K562 (cell line): ENCODE measurements around the gene NFYC.

Experiments used
- ATF1 ChIP-seq, 2 experiments: fragments of 450-650 bp in 1 of 2; IDR thresholded peaks; 2 replicates each; pipeline ENCODE4 v1.6.1; 2016; ENCODE audit warnings: missing compliant biosample characterization in 1 of 2, missing genetic modification characterization in 1 of 2
- CEBPB ChIP-seq: fragments of 450-650 bp; IDR thresholded peaks from 2 replicates; pipeline ENCODE4 v1.6.1; 2016; ENCODE audit warnings: missing genetic modification characterization, missing compliant biosample characterization
- ELF1 ChIP-seq: fragments of 200-800 bp; sonication (Bioruptor generic); IDR thresholded peaks from 2 replicates; pipeline ENCODE4 v1.6.1; 2016; ENCODE audit warnings: missing genetic modification characterization, missing compliant biosample characterization
- ESRRA ChIP-seq: fragments of 450-650 bp; IDR thresholded peaks from 2 replicates; pipeline ENCODE4 v1.6.1; 2014; ENCODE audit warnings: low read depth, mild to moderate bottlenecking, moderate library complexity, borderline replicate concordance
- FOXJ3 ChIP-seq: sonication (generic); formaldehyde crosslinking; IDR thresholded peaks from 2 replicates; pipeline ENCODE4 v1.4.0; 2020; ENCODE audit warnings: mild to moderate bottlenecking, missing genetic modification reagents
- JUN ChIP-seq, 2 experiments: sonication (generic) in 1 of 2; formaldehyde crosslinking in 1 of 2; IDR thresholded peaks; 2 replicates each; pipeline versions ENCODE4 v1.6.1 to v1.8.0; 2012 to 2022; ENCODE audit warnings: borderline replicate concordance in 2 of 2, mild to moderate bottlenecking in 2 of 2, improper control_type of control experiment in 1 of 2, low read depth in 1 of 2, low read length in 1 of 2, missing genetic modification reagents in 1 of 2
- NRF1 ChIP-seq, 2 experiments: fragments of 450-650 bp; IDR thresholded peaks in 1 of 2; conservative IDR thresholded peaks in 1 of 2; 2 replicates each; pipeline ENCODE4 v1.6.1; 2014; ENCODE audit warnings: mild to moderate bottlenecking in 2 of 2
- ZC3H4 ChIP-seq: sonication (generic); formaldehyde crosslinking; IDR thresholded peaks from 2 replicates; pipeline ENCODE4 v1.9.0; 2021; ENCODE audit warnings: missing genetic modification reagents, borderline replicate concordance
- ZNF121 ChIP-seq: sonication (generic); formaldehyde crosslinking; conservative IDR thresholded peaks from 2 replicates; pipeline ENCODE4 v1.8.0; 2022; ENCODE audit warnings: missing genetic modification reagents
- ZNF384 ChIP-seq: IDR thresholded peaks from 2 replicates; pipeline ENCODE4 v1.6.1; 2012; ENCODE audit warnings: low read depth, low read length, improper control_type of control experiment
- TF ChIP-seq, protein P1 (sequence below), 2 experiments: fragments of 200-800 bp in 1 of 2; sonication (Bioruptor generic) in 1 of 2; sonication (generic) in 1 of 2; formaldehyde crosslinking in 1 of 2; IDR thresholded peaks in 1 of 2; conservative IDR thresholded peaks in 1 of 2; 2 replicates each; pipeline versions ENCODE4 v1.5.0 to v1.6.1; 2016 to 2020; ENCODE audit warnings: missing compliant biosample characterization in 1 of 2, missing genetic modification characterization in 1 of 2, missing genetic modification reagents in 1 of 2
- TF ChIP-seq, protein P2 (sequence below), 3 experiments: IDR thresholded peaks in 2 of 3; conservative IDR thresholded peaks in 1 of 3; 2 replicates each; pipeline ENCODE4 v1.5.1; 2011 to 2012; ENCODE audit warnings: low read length in 3 of 3, mild to moderate bottlenecking in 3 of 3, control low read depth in 2 of 3, improper control_type of control experiment in 1 of 3, inconsistent platforms in 1 of 3, low read depth in 1 of 3, mixed read lengths in 1 of 3, moderate library complexity in 1 of 3; ENCODE audit not compliant: insufficient read depth in 2 of 3
- TF ChIP-seq, protein P3 (sequence below): fragments of 250-450 bp; sonication (Bioruptor Pico); IDR thresholded peaks from 2 replicates; pipeline ENCODE4 v1.8.0; 2021; ENCODE audit warnings: mild to moderate bottlenecking, moderate library complexity

DNA sequence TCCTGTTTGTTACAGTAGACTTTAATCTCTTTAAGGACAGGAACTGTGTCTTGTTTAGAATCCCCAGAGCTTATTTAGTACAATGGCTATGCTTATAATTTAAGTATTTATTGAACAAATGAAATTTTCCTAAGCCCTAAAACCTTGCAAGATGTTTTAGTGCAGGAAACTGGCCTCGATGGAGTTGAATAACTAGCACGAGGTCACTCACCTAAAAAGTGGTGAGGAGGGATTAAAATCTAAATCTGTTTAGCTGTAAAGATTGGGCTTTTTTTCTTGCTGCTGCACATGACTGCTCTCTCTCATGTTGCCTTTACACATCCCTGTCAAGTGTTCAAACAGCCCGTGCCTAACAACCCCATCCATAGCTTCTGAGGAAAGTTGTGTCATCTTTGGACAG is 10.2 kb downstream of the NFYC start:
- no peak for TF ChIP-seq ZNF384
- TF ChIP-seq ATF1 (CRISPR knock-in tag; IDR thresholded peaks at IDR 0.05), result no peak
- TF ChIP-seq ATF1 (tag; IDR thresholded peaks at IDR 0.05), result no peak
- no peak for TF ChIP-seq ZNF121
- TF ChIP-seq, protein P1, sequence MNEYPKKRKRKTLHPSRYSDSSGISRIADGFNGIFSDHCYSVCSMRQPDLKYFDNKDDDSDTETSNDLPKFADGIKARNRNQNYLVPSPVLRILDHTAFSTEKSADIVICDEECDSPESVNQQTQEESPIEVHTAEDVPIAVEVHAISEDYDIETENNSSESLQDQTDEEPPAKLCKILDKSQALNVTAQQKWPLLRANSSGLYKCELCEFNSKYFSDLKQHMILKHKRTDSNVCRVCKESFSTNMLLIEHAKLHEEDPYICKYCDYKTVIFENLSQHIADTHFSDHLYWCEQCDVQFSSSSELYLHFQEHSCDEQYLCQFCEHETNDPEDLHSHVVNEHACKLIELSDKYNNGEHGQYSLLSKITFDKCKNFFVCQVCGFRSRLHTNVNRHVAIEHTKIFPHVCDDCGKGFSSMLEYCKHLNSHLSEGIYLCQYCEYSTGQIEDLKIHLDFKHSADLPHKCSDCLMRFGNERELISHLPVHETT (CRISPR knock-in tag; conservative IDR thresholded peaks at IDR 0.05 in 1 of 2, IDR thresholded peaks at IDR 0.05 in 1 of 2), result no peak
- TF ChIP-seq JUN (IDR thresholded peaks at IDR 0.05; ENCODE audit: borderline replicate concordance, low read depth, low read length), result no peak
- no peak for TF ChIP-seq JUN (CRISPR knock-in tag; IDR thresholded peaks at IDR 0.05; ENCODE audit: borderline replicate concordance)
- no peak for TF ChIP-seq ESRRA
- no peak for TF ChIP-seq NRF1 (conservative IDR thresholded peaks at IDR 0.05 in 1 of 2, IDR thresholded peaks at IDR 0.05 in 1 of 2)
- TF ChIP-seq CEBPB (tag), result no peak
- TF ChIP-seq ZC3H4 (CRISPR knock-in tag), result no peak
- no peak for TF ChIP-seq ELF1
- no peak for TF ChIP-seq FOXJ3
- TF ChIP-seq, protein P2, sequence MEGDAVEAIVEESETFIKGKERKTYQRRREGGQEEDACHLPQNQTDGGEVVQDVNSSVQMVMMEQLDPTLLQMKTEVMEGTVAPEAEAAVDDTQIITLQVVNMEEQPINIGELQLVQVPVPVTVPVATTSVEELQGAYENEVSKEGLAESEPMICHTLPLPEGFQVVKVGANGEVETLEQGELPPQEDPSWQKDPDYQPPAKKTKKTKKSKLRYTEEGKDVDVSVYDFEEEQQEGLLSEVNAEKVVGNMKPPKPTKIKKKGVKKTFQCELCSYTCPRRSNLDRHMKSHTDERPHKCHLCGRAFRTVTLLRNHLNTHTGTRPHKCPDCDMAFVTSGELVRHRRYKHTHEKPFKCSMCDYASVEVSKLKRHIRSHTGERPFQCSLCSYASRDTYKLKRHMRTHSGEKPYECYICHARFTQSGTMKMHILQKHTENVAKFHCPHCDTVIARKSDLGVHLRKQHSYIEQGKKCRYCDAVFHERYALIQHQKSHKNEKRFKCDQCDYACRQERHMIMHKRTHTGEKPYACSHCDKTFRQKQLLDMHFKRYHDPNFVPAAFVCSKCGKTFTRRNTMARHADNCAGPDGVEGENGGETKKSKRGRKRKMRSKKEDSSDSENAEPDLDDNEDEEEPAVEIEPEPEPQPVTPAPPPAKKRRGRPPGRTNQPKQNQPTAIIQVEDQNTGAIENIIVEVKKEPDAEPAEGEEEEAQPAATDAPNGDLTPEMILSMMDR (IDR thresholded peaks at IDR 0.05 in 2 of 3, conservative IDR thresholded peaks at IDR 0.05 in 1 of 3; ENCODE audit: insufficient read depth in 2 of 3, low read depth in 1 of 3, low read length in 3 of 3), result no peak
- TF ChIP-seq, protein P3, sequence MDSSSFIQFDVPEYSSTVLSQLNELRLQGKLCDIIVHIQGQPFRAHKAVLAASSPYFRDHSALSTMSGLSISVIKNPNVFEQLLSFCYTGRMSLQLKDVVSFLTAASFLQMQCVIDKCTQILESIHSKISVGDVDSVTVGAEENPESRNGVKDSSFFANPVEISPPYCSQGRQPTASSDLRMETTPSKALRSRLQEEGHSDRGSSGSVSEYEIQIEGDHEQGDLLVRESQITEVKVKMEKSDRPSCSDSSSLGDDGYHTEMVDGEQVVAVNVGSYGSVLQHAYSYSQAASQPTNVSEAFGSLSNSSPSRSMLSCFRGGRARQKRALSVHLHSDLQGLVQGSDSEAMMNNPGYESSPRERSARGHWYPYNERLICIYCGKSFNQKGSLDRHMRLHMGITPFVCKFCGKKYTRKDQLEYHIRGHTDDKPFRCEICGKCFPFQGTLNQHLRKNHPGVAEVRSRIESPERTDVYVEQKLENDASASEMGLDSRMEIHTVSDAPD (CRISPR knock-in tag), result no peak
